HPDE6-E6E7 (cell line): Measurements from ENCODE around the gene GSTM3.
"Not testable (repeated sequence)": the region's sequence is repeated elsewhere in the genome, so short reads cannot be mapped to it uniquely, and the experiment has no call there.

Source experiments
- DNase-seq: peaks from one replicate; pipeline ENCODE4 v3.0.0; 2011; ENCODE audit warnings: missing footprints; ENCODE audit errors: extremely low spot score

Gene GSTM3

DNA sequence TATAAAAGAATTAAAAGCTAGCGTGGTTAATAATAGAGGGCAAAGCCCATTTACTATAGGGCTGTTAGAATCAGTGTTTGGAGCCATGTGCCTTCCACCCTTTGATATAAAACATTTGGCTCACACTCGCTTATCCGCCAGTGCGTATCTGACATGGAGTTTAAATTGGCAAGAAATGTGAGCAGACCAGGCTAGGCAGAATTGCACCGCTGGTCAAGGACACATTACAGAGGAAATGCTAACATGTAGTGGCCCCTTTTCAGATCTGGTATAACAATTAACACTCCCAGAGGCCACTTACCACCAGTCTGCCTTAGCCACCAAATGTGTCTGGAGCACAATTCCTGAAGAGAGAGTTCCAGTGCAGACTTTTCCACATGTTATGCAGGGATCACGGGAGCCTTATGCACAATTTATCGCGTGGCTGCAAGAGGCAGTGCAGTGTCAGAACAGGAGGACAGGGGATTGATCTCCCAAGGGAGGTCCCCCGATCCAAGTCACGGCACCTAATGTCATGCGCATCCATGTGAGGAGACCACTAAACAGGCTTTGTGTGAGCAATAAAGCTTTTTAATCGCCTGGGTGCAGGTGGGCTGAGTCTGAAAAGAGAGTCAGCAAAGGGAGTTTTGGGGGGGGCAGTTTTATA is 14.0 kb downstream of the GSTM3 start:
- no peak for DNase-seq

DNA sequence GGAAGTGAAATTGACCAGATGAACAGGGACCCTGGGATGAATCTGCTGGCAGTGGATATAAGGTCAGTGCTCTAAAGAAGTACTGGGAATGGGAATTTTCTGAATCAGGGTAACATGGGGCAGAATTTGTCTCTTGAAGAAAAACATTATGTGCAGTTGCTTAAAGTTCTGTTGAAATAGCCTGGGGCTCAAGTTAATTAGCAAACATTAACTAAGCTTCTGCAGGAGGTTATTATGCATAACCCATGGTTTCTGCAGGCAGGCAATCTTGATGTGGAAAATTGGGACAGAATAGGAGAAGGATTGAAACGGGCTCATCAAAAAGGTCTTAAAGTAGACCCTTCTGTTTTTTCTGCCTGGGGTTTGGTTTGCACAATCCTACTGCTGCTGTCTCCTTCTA is 14.8 kb downstream of the GSTM3 start:
- no peak for DNase-seq

DNA sequence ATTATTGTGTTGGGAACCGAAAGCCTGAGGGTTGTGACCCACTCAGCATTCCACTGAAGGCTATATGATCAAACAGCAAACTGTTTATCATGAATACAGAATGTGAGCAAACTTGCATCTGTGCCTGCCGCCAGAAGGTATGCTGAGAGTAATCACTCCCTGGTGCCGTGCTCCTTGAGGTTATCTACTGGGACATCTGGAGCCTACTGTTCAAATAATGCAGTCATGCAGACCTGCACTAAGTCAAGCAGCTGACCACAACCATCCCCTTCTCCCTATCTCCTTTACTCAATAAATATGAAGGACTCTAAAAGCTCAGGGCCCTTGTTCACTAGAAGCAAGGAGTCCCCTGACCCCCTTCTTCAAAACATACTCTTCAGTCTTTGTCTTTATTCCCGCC is 15.3 kb downstream of the GSTM3 start:
- no peak for DNase-seq

DNA sequence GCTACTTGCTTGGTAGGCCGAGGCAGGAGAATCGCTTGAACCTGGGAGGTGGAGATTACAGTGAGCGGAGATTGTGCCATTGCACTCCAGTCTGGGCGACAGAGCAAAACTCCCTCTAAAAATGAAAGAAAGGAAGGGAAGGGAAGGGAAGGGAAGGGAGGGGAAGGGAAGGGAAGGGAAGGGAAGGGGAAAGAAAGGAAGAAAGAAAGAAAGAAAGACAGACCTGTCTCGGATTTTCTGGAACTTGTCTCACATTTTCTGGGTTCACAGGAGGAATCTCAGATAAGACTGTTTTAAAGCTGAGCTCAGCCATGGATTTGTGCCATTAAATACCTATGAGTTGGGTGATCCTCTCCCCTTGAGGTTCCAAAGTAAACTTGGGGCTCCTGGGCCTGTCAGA is 15.9 kb downstream of the GSTM3 start:
- DNase-seq, result no peak

DNA sequence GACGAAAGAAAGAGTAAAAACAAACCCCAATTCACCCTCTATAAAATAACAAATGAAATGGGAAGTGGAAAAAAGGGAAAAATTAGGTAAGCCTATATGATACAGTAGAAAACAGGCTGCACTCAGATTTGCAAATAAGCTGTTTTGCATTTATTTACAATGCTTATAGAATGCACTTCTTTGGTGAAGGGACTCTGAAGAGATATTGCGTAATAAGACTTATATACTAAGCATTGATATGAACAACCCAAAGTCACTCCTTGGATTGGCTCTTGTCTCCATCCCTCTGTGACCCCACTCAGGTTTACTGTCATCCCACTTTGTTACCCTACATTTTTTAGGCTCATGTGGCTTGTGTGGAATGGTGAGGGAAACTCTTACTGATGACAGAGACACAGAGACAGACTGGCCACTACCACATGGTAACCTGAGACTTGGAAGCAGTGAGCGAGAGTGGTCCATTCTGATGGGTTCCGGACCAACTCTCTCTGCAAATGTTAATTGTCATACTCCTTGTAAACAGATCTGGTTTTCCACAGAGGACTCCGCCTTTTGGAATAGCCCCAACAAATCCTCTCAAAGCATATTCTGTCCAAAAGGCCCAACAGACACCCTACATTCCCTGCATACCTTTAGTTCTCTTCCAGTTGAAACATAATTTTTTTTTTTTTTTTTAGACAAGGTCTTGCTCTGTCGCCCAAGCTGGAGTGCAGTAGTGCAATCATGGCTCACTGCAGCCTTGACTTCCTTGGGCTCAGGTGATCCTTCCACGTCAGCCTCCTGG is 17.7 kb downstream of the GSTM3 start:
- DNase-seq, result no peak

DNA sequence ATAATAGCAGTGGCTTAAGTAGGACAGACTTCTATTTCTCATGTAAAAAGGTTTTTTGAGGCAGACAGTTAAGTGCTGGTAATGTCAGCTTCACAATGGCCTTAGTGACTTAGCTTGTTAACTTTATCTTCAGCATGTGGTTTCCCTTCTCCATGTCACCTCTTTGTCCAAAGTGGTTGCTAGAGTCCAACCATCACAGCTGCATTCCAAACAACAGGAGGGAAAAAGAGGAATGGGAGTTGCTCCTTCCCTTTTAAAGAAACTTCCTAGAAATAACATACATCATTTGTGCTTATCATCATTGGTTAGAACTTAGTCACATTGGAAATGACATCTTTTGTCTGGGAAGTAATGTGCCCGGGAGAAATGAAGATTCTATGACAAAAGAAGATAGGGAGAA is 18.9 kb downstream of the GSTM3 start:
- DNase-seq, result no peak

DNA sequence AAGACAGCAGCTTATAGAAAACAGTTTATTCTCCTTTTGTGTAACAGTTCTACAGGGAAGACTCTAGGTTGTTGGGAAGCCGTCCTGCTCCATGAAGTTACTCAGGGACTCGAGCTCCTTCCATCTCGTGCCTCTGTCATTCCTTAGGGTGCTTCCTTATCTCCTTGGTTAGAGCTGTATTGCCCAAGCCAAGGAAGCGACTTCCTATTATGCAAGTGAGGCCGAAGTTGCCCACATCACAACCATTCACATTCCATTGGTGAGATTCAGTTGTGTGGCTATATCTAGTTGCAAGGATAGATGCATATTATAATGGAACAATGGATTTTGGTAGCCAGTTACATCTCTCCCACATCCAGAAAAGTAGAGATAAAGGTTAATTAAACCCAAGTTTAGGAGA is 19.8 kb downstream of the GSTM3 start:
- no peak for DNase-seq

DNA sequence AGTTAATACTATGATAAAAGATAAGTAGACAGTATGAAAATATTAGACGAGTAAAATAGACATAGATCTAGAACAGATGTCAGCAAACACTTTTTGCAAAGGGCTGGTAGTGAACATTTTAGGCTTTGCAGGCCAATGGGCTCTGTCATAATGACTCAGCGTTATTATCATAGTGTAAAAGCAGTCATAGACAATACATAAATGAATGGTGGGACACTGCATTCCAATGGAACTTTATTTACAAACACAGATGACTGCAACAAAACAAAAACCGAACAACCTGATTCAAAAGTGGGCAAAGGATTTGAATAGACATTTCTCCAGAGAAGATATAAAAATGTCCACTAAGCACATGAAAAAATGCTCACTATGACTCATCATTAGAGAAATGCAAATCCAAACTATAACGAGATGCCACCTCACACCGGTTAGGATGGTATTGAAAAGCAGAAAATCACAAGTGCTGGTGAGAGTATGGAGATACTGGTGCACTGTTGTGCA is 21.5 kb downstream of the GSTM3 start:
- no peak for DNase-seq

DNA sequence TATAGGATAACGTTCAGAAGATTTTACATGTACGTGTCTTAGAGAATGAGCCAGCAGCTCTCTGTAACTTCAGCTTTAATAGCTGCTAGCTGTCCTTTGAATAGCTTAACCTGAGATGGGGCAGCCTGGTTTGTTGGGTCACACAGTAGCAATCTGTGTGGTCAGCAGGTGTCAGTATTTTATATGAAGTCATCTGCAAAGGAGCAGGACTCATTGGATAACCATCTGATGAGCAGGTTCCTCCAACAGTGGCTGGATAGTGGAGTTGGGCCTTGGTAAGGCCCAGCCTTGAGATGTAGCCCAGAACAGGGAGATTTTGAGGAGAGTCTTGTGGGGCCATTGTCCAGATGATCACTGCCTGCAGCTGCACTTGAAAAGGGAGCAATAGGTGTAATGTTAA is 22.3 kb downstream of the GSTM3 start:
- DNase-seq, result peak; percentile 13

DNA sequence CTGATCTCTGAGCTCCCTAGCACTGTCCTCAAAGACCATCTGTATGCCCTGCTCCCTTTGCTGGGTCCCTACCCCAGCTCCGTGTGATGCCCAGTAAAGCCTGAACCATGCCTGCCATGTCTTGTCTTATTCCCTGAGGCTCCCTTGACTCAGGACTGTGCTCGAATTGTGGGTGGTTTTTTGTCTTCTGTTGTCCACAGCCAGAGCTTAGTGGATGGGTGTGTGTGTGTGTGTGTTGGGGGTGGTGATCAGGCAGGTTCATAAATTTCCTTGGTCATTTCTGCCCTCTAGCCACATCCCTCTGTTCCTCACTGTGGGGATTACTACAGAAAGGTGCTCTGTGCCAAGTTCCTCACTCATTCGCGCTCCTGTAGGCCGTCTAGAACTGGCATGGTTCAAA is 23.1 kb downstream of the GSTM3 start:
- DNase-seq, result no peak

DNA sequence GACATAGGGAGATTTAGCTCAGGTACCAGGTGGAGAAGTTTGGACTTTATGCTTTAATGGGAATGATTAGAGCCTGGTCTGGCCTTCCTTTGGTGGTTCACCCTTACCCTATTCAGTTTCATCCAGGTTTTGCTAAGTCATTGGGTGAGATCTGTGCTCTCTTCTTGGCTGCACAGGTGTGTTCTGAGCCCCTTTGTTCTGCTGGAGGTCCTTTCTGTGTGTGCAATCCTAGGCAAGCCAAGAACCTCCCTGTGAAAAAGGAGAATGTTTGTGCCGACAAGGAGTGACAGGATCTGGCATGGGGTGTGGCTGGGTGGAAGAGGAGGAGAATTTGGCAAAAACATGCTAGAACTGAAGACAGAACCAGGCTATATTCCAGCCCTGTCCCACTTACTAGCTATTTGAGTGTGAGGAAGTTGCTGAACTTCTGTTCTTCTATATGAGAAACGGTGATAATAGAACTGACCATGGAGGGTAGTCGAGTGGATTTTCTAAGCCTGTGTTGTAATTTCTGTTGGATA is 24.2 kb downstream of the GSTM3 start:
- no peak for DNase-seq

DNA sequence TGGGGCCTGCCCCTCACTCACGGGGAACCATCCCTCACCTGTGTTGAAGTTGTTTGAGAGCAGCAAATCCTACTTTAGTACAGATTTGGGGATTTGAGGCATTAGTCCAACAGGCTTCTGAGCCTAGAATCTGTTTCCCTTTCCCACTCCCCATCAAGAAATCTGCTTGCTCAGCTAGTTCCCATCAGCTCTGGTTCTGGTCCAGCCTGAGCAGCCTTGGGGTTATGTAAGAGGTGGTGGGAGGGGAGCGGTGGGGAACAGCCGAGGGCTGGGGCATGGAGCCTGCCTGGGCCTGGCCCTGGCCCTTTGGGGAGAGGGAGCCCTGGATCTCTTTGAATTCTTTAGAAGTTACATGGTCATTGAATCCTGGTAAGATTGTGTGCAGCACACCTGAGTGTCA is 24.7 kb downstream of the GSTM3 start:
- no peak for DNase-seq

DNA sequence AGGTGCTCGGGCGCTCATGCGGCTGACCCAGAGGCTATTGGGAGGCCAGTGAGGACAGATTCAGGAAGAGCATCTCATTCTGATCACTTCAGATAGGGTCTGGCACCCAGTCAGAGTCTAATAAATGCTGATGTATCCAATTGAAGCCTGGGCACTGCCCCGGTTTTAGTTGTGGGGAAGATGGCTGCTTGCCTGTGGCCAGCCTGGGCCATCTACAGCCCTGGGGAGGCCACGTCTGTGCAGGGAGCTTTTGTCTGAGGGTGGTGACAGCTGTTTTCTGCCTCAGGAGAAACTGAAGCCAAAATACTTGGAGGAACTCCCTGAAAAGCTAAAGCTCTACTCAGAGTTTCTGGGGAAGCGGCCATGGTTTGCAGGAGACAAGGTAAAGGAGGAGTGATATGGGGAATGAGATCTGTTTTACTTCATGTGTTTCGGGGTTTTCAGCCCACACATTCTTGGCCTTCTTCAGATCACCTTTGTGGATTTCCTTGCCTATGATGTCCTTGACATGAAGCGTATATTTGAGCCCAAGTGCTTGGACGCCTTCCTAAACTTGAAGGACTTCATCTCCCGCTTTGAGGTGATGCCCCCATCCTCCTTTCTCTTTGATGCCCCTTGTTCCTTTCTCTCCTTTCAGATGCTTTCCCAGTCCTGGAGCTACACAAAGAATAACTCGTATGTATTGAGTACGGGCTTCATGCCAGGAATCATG is 26.0 kb downstream of the GSTM3 start:
- DNase-seq, result no peak

DNA sequence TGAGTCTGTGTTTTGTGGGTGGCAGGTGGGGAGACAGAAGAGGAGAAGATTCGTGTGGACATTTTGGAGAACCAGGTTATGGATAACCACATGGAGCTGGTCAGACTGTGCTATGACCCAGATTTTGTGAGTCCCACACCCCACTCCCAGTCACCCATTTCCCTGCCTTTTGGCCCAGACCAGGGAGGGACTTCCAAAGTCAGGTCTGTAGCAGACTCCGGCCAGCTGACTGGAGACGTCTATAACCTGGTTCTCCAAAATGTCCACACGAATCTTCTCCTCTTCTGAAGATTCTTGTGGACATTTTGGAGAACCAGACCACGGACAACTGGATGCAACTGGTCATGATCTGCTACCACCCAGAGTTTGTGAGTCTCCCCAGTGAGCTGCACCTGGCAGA is 27.2 kb downstream of the GSTM3 start:
- no peak for DNase-seq

DNA sequence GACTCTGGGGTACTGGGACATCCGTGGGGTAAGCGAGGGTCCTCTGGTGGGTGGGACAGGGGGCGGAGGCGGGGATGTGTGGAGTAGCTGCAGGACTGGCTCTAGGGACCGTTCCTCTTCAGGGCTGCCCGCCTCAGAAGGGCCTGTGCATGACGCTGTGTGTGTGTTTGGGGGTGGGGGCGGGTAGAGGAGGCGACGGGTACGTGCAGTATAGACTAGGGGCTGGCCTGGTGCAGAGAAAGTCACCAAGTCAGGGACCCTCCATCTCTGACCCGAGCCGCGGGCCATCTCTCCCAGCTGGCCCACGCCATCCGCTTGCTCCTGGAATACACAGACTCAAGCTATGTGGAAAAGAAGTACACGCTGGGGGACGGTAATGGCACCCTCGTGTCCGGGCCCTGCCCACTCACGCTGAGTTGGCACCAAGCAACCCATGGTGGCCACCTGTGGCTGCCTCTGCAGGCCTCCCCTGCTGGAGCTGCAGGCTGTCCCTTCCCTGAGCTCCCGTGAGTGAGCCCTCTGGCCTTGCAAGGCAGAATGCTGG is 28.4 kb downstream of the GSTM3 start:
- DNase-seq, result no peak

DNA sequence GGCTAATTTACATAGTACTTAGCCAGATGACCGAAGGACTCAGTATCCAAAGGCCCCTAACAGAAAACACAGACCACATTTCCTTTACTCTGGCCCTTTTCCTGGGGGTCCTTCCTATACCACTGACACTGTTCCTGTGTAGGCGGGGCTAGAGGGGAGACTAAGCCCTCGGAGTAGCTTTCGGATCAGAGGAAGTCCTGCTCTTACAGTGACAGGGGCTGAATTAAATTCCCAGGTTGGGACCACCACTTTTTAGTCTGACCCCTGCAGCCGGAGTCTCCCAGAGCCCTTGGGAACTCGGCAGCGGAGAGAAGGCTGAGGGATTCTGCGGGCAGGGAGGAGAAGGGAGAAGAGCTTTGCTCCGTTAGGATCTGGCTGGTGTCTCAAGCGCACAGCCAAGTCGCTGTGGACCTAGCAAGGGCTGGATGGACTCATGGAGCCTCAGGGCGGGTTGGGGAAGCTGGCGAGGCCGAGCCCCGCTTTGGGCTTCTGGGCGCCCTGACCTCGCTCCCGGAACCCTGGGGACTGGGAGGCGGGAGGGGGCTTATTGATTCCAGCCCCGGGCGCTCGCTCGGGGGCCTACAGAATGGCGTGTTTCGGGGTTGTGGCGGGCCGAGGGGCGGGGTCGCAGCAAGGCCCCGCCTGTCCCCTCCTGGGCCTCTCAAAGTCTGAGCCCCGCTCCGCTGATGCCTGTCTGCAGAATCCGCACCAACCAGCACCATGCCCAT is 29.1 kb downstream of the GSTM3 start, which contains the start of gene GSTM5:
Gene GSTM5 (plus strand): TSS at position 659 of the 728 bp plus-strand sequence. CDS start 62 bp downstream, at position 721.
- DNase-seq, result not testable (repeated sequence)

DNA sequence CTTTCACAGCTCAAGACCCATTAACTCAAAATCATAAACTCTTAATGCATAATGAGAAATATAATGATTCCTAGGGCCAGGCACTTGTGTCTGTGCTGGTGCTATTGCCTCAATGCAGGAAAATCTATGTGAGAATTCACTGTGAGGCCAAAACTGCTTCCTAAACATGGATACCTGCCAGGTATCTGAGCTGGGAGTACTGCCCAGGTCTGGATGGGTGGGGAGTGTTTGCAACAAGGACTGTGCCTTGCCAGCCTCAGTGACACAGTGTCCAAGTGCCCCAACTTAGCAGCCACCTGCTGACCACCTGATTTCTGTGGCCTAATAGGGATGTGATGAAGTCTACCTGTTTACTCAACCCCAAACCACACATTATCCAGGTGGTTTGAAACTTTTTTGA is 31.0 kb downstream of the GSTM3 start:
- not testable (repeated sequence) for DNase-seq

DNA sequence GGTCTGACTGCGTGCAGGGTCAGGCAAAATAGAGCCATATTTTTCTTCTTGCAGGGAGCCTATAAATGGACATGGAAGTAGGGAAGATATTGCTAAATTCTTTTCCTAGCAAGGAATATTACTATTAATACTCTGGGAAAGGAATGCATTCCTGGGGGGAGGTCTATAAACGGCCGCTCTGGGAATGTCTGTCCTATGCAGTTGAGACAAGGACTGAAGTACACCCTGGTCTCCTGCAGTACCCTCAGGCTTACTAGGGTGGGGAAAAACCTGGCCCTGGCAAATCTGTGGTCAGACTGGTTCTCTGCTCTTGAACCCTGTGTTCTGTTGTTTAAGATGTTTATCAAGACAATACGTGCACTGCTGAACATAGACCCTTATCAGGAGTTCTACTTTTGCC is 31.9 kb downstream of the GSTM3 start:
- DNase-seq, result not testable (repeated sequence)

DNA sequence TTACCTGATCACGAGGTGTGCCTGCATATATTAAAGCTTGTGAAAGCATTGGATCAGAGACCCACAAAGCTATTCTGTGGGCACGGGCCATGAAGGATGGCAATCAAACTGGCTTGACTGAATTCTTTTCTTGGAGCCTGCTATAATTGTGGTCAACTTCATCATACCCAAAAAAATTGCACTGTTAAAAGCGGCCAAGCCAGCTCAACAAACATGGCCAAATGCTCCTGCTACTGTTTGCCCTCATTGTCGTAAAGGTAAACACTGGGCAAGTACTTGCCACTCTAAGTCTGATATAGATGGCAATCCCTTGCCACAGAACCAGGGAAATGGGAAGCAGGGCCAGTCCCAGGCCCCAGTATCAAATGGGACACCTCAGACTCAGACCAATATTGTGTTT is 35.4 kb downstream of the GSTM3 start:
- no peak for DNase-seq

DNA sequence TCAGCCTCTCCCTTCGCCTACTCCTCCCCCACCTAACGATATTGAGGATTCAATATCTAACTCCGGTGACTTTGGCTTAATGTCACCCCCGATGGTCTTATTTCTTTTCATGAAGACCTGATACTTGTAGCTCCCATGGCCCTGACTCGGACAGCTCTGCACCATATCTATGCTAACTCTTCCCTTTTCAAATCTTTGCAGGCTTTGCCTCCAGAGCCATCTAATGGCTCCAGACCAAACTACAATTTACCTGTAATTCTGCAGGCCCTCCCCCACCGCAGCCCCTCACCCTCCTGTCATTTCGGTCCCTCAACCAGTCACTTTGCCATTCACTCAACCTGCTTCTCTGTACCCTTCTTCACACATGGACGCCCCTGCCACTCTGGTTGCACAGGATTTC is 36.7 kb downstream of the GSTM3 start:
- no peak for DNase-seq

DNA sequence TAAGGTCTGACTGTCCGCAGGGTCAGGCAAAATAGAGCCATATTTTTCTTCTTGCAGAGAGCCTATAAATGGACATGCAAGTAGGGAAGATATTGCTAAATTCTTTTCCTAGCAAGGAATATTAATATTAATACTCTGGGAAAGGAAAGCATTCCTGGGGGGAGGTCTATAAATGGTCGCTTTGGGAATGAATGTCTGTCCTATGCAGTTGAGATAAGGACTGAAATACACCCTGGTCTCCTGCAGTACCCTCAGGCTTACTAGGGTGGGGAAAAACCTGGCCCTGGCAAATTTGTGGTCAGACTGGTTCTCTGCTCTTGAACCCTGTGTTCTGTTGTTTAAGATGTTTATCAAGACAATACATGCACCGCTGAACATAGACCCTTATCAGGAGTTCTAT is 37.9 kb downstream of the GSTM3 start:
- not testable (repeated sequence) for DNase-seq
